ENCODE measurements around the gene ST3GAL2. TPM values are rescaled to one million over a fixed set of nuclear protein-coding genes. Genes with fewer than 3 reads are reported as not detected.
A peak's percentile ranks its signal among the peaks of the same experiment; 100 is the strongest.

Gene ST3GAL2
- total and polyA plus RNA-seq, 2 of the 4 experiments (the other 2 are of a cell fraction) = 17.4 to 17.7 TPM

DNA sequence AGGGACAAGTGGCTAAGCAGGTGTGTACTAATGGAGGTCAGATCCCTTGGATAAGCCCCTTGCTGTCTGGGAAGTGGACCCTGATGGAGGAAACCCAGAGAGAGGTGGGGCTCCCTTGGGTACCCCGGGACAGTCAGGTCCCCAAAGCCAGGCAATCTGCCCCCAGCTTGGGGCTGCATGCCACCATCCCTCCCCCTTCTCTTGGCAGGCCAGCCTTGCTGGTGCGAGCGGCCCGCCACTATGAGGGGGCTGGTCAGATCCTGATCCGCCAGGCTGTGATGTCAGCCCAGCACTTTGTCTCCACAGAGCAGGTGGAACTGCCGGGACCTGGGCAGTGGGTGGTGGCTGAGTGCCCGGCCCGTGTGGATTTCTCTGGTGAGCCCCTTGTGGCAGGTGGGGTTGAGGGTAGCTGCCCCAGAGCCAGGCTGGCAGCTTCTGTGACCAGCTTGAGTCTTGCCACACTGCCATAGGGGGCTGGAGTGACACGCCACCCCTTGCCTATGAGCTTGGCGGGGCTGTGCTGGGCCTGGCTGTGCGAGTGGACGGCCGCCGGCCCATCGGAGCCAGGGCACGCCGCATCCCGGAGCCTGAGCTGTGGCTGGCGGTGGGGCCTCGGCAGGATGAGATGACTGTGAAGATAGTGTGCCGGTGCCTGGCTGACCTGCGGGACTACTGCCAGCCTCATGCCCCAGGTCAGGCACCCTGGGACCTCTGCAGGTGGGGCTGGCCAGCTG, 35.6 kb upstream of the ST3GAL2 start:
- no TSS peak for BruUV-seq (replicated peaks)
- H3K23ac ChIP-seq (ENCODE audit: low read depth, low read length) = no peak overlapping the region
- no peak overlapping the region for H2BK15ac ChIP-seq (ENCODE audit: low read depth, low read length)
- H3K27me3 ChIP-seq (ENCODE audit: control insufficient read depth, insufficient read depth, low read length) = no peaks in the 10 kb centered on the region
- H3K4me3 ChIP-seq (ENCODE audit: insufficient read depth, low read depth, low read length) = no peak overlapping the region
- H2BK5ac ChIP-seq (ENCODE audit: low read depth, low read length, poor library complexity, severe bottlenecking) = no peak overlapping the region
- H3K56ac ChIP-seq (ENCODE audit: extremely low read depth, insufficient read depth, low read length) = no peak overlapping the region
- 100% methylated on average over 12 of the region's 22 CpGs; no CpG with 5 or more reads in 1 of the 2 experiments for WGBS, 2 experiments (ENCODE audit: extremely low coverage in 2 of 2, insufficient read length in 1 of 2)
- ATAC-seq (ENCODE audit: low read depth) = no peak
- H4K5ac ChIP-seq (ENCODE audit: low read depth, low read length) = no peak overlapping the region
- no peaks in the 10 kb centered on the region for H3K9me3 ChIP-seq (ENCODE audit: control insufficient read depth, insufficient read depth, low read length)
- no peaks in the 10 kb centered on the region for H4K20me1 ChIP-seq (ENCODE audit: insufficient read depth, low read length)
- no peak overlapping the region for H4K91ac ChIP-seq (ENCODE audit: insufficient read depth, low read depth, low read length)
- in situ Hi-C loops (cut with MboI; ENCODE audit: low sequenced_read_pairs) = no loop called here
- CTCF ChIA-PET = no interaction called here
- POLR2A ChIA-PET (ENCODE audit: unreplicated experiment) = no interaction called here
- H3K9me1 ChIP-seq (ENCODE audit: insufficient read depth, low read length) = 0 out of 2 replicates have a peak, but pooled peaks cover 8% of the 10 kb centered on the region
- TF ChIP-seq RFX5 (IDR thresholded peaks at IDR 0.05; ENCODE audit: low read depth, low read length) = no peak
- no peak for TF ChIP-seq SMC3 (IDR thresholded peaks at IDR 0.05; ENCODE audit: low read depth, low read length)
- TF ChIP-seq, protein P1, sequence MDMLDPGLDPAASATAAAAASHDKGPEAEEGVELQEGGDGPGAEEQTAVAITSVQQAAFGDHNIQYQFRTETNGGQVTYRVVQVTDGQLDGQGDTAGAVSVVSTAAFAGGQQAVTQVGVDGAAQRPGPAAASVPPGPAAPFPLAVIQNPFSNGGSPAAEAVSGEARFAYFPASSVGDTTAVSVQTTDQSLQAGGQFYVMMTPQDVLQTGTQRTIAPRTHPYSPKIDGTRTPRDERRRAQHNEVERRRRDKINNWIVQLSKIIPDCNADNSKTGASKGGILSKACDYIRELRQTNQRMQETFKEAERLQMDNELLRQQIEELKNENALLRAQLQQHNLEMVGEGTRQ (IDR thresholded peaks at IDR 0.05; ENCODE audit: low read depth, low read length) = no peak
- TF ChIP-seq MXI1 (IDR thresholded peaks at IDR 0.05; ENCODE audit: borderline replicate concordance, low read depth, low read length) = no peak
- no peak for TF ChIP-seq CEBPB (IDR thresholded peaks at IDR 0.05; ENCODE audit: low read depth, low read length)
- DNase-seq = no peak
- H2AK5ac ChIP-seq (ENCODE audit: low read depth, low read length) = no peak overlapping the region
- no peak overlapping the region for H2BK120ac ChIP-seq (ENCODE audit: low read depth, low read length)
- no peak overlapping the region for H2BK20ac ChIP-seq (ENCODE audit: low read depth, low read length)
- H3K18ac ChIP-seq (ENCODE audit: low read depth, low read length) = no peak overlapping the region
- peaks cover 6% of the 10 kb centered on the region for H3K4me1 ChIP-seq (ENCODE audit: control insufficient read depth, insufficient read depth, low read length)
- H2AK9ac ChIP-seq (replicated peaks; ENCODE audit: low read depth, low read length, poor library complexity) = peak overlapping the region; percentile 42
- intact Hi-C loops (cut with micrococcal nuclease) = loop anchor here (5.0 kb wide), 1 partner anchor 77 kb away; no protein-coding TSS in a partner anchor
- no peak overlapping the region for H3K4ac ChIP-seq (ENCODE audit: low read depth, low read length)
- dilution Hi-C loops (cut with HindIII; ENCODE audit: low sequenced_read_pairs, unreplicated experiment) = no loop called here
- no peak overlapping the region for H3K4me2 ChIP-seq (ENCODE audit: low read depth, low read length)
- no peak overlapping the region for H3K14ac ChIP-seq (replicated peaks; ENCODE audit: low read depth, low read length)
- H3K79me1 ChIP-seq (ENCODE audit: low read depth in 1 of 2, low read length in 2 of 2) = peaks cover 0 to 4% of the 10 kb centered on the region in 2 experiments; a peak in 1 of 4 replicates
- no peak overlapping the region for H4K8ac ChIP-seq (ENCODE audit: low read depth in 2 of 2, low read length in 2 of 2)
- H3K27ac ChIP-seq (ENCODE audit: insufficient read depth, low read length) = no peak overlapping the region
- H3K9ac ChIP-seq (ENCODE audit: low read depth, low read length) = no peak overlapping the region
- peaks cover 22% of the 10 kb centered on the region for H3K36me3 ChIP-seq (ENCODE audit: control insufficient read depth, insufficient read depth, low read length)
- H2AFZ ChIP-seq (replicated peaks; ENCODE audit: low read length, poor library complexity) = no peak overlapping the region

All from IMR-90 (cell line).